ENCODE measurements around the gene LRMDA. TPM values are rescaled to one million over a fixed set of nuclear protein-coding genes. Genes with fewer than 3 reads are reported as not detected.

LRMDA gene
- total RNA-seq, 1 donor from 2014 or later = 29.9 TPM

DNA sequence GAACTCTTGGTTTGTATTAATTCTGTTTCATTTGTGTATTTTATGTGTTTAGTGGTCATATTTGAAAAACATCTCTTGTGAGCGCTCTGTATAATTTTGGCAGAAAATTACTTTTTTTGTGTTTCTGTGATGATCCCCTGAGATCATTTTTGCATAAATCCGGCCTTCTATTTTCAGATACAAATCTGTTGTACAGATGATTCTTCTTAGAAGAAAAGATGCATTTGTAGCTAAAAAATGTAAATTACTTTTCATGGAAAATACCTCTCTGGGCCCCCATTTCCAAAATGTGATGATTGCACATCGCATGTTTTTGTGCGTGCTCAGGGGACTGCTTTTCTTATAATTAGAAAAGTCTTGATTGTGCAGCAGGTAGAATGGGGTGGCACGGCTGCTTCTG is 395.4 kb downstream of the LRMDA start:
- no peak for DNase-seq

DNA sequence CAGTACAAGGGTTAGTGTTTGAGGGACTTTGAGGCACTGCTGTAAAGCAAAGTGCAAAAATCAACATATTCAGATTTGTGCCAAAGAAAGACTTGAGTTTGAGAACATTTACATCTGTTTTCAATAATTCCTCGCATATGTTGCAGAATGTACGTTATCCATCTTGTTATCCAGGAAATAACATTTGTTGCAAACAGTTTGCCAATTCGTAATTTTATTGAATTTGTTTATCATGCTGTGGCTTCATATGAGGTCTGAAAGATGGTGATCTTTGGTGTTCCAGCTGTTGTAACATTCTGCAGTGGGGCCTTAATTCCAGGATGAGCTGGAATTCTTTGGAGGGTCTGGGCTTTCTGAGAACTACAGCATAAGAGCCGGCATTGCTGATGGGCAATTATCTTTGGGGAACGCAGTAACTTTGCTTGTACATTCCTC is 396.2 kb downstream of the LRMDA start:
- Histone ChIP-seq H3K36me3 (no peaks in the 10 kb centered on the region), H3K9me3 (no peaks in the 10 kb centered on the region), H3K27ac (no peak overlapping the region), H3K4me1 (no peaks in the 10 kb centered on the region), H3K27me3 (ENCODE audit: low read depth) (no peaks in the 10 kb centered on the region), H3K4me3 (no peak overlapping the region)
- intact Hi-C loops (cut with DNase I) = no loop called here
- ATAC-seq (no peak), DNase-seq (no peak)
- TF ChIP-seq, protein P1, sequence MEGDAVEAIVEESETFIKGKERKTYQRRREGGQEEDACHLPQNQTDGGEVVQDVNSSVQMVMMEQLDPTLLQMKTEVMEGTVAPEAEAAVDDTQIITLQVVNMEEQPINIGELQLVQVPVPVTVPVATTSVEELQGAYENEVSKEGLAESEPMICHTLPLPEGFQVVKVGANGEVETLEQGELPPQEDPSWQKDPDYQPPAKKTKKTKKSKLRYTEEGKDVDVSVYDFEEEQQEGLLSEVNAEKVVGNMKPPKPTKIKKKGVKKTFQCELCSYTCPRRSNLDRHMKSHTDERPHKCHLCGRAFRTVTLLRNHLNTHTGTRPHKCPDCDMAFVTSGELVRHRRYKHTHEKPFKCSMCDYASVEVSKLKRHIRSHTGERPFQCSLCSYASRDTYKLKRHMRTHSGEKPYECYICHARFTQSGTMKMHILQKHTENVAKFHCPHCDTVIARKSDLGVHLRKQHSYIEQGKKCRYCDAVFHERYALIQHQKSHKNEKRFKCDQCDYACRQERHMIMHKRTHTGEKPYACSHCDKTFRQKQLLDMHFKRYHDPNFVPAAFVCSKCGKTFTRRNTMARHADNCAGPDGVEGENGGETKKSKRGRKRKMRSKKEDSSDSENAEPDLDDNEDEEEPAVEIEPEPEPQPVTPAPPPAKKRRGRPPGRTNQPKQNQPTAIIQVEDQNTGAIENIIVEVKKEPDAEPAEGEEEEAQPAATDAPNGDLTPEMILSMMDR (IDR thresholded peaks at IDR 0.05) = no peak

More for the DNA sequence above, 395.4 kb downstream of the LRMDA start:
- TF ChIP-seq, protein P1 (IDR thresholded peaks at IDR 0.05) = no peak
- Histone ChIP-seq H3K9me3 (no peaks in the 10 kb centered on the region), H3K27ac (no peak overlapping the region), H3K27me3 (ENCODE audit: low read depth) (no peaks in the 10 kb centered on the region), H3K4me1 (no peaks in the 10 kb centered on the region), H3K36me3 (no peaks in the 10 kb centered on the region), H3K4me3 (no peak overlapping the region)
- no peak for ATAC-seq
- intact Hi-C loops (cut with DNase I) = no loop called here

DNA sequence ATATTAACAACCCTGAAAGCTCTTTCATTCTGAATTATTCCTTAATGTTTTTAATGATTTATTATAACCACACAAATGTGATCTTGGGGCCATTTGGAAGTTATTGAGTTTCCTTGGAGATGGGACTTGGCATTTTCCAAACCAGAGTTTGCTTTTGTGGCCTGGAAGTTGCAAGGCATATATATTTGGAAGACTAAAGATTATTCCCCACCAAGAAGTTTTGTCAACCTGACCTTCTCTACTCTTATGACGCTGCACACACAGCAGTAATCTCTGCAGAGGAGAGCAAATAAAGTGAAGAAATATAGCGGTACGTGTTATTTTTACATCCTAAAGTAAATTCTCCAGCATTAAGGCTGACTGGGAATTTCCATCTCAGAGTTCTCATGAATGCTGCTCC is 397.0 kb downstream of the LRMDA start:
- Histone ChIP-seq H3K27ac (no peak overlapping the region), H3K4me1 (no peaks in the 10 kb centered on the region), H3K36me3 (no peaks in the 10 kb centered on the region), H3K27me3 (ENCODE audit: low read depth) (no peaks in the 10 kb centered on the region), H3K4me3 (no peak overlapping the region), H3K9me3 (no peaks in the 10 kb centered on the region)
- intact Hi-C loops (cut with DNase I) = no loop called here
- ATAC-seq (no peak), DNase-seq (no peak)
- TF ChIP-seq, protein P1 (IDR thresholded peaks at IDR 0.05) = no peak

DNA sequence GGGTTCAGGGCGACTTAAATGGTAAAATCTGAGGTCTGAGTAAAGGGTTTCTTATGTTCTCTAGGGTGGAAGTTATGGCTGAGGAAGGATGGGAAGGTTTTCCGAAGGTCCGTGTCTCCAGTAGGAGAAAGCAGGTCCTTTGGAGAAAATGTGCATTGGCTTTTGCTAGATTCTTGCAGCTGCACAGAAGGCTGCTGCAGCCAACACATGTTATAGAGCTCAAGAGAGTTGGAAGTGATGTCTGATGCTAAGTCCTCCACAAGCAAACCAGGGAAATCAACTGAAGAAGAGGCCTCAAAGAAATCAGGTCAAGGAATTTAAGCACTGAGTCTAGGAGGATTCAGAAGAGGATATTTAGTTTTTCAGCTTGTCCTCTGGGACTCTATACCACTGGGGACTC is 404.6 kb downstream of the LRMDA start:
- TF ChIP-seq, protein P1 (IDR thresholded peaks at IDR 0.05) = no peak
- no peaks in the 10 kb centered on the region for H3K27me3 ChIP-seq (ENCODE audit: low read depth)
- no peaks in the 10 kb centered on the region for H3K36me3 ChIP-seq
- no peak overlapping the region for H3K4me3 ChIP-seq
- H3K9me3 ChIP-seq = no peaks in the 10 kb centered on the region
- no peaks in the 10 kb centered on the region for H3K4me1 ChIP-seq
- DNase-seq = no peak
- intact Hi-C loops (cut with DNase I) = no loop called here
- H3K27ac ChIP-seq = no peak overlapping the region
- ATAC-seq = no peak

DNA sequence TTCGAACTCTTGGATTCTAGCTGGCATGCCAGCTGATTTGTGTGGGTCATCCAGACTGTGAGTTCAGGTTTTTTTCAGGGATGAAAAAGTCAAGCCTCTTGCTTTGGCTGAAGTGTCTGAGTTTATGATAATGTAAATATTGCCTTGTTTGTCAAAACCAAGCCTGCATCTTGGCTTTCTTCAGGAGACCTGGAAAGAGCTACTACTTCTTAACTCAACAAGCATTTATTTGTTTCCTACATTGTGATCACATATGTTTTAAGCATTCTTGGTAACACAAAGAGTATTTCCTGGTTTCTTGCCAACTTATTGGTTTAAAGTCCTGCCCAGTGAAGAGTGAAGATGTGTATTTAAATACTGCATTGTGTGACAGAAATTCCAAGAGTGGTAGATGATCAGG is 407.1 kb downstream of the LRMDA start:
- no peaks in the 10 kb centered on the region for H3K36me3 ChIP-seq
- no peaks in the 10 kb centered on the region for H3K9me3 ChIP-seq
- no peaks in the 10 kb centered on the region for H3K4me1 ChIP-seq
- H3K4me3 ChIP-seq = no peak overlapping the region
- TF ChIP-seq, protein P1 (IDR thresholded peaks at IDR 0.05) = no peak
- ATAC-seq (no peak), DNase-seq (no peak)
- intact Hi-C loops (cut with DNase I) = no loop called here
- H3K27ac ChIP-seq = no peak overlapping the region
- no peaks in the 10 kb centered on the region for H3K27me3 ChIP-seq (ENCODE audit: low read depth)

DNA sequence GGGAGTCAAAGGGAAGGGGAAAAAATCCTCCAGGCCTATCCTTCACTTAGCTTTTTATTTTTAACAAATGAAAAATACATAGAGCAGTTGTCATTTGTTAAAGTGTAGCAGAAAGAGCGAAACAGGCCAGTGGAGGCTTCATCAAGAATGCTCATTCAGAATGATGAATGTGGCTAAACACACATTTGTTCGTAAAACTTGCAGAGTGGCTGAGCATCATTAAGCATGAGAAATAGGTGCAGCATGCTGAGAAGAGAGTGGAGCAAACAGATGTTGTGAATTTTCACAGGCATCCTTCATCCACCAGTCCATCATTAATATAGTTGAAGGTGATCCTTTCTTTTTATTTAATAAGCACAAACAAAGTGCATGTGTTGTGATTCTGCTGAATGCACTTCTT is 407.6 kb downstream of the LRMDA start:
- H3K27me3 ChIP-seq (ENCODE audit: low read depth) = no peaks in the 10 kb centered on the region
- no peak overlapping the region for H3K4me3 ChIP-seq
- ATAC-seq (no peak), DNase-seq (no peak)
- TF ChIP-seq, protein P1 (IDR thresholded peaks at IDR 0.05) = no peak
- no peaks in the 10 kb centered on the region for H3K4me1 ChIP-seq
- H3K36me3 ChIP-seq = no peaks in the 10 kb centered on the region
- H3K27ac ChIP-seq = no peak overlapping the region
- no peaks in the 10 kb centered on the region for H3K9me3 ChIP-seq
- intact Hi-C loops (cut with DNase I) = no loop called here
